ENCODE measurements around the gene SLC33A1.

Gene SLC33A1

GRCh38 chr3:155785662-155786295, 68.4 kb downstream of the SLC33A1 start:
- DNase-seq, result no peak

GRCh38 chr3:155782390-155782953, 71.8 kb downstream of the SLC33A1 start:
- DNase-seq, result no peak

GRCh38 chr3:155780291-155780690, 73.9 kb downstream of the SLC33A1 start:
- no peak for DNase-seq

- no peak for DNase-seq
Observed at GRCh38 chr3:155778462-155778861, 75.8 kb downstream of the SLC33A1 start.

GRCh38 chr3:155772801-155773200, 81.4 kb downstream of the SLC33A1 start:
- DNase-seq, result no peak

GRCh38 chr3:155771126-155771525, 83.1 kb downstream of the SLC33A1 start:
- DNase-seq, result no peak

All from hippocampal formation (tissue), 2 donors.